Breast epithelium (tissue), 3 donors: ENCODE measurements around the gene WFDC5.
A peak's percentile ranks its signal among the peaks of the same experiment; 100 is the strongest.

ENCODE experiments used
- POLR2A ChIP-seq: fragments of 450-650 bp; IDR thresholded peaks from one replicate; pipeline ENCODE4 v1.6.1; 2016; ENCODE audit warnings: antibody characterized with exemption, mild to moderate bottlenecking, moderate library complexity
- POLR2AphosphoS5 ChIP-seq, 3 donors: sonication (generic); formaldehyde crosslinking; IDR thresholded peaks; one replicate each; pipeline ENCODE4 v1.6.1; 2017; ENCODE audit warnings: antibody characterized with exemption in 3 of 3
- TF ChIP-seq, protein P1 (sequence below), 3 donors: fragments of 450-650 bp; IDR thresholded peaks; one replicate each; pipeline ENCODE4 v1.5.1; 2016 to 2017; ENCODE audit warnings: antibody characterized with exemption in 3 of 3, mild to moderate bottlenecking in 3 of 3, moderate library complexity in 3 of 3

DNA sequence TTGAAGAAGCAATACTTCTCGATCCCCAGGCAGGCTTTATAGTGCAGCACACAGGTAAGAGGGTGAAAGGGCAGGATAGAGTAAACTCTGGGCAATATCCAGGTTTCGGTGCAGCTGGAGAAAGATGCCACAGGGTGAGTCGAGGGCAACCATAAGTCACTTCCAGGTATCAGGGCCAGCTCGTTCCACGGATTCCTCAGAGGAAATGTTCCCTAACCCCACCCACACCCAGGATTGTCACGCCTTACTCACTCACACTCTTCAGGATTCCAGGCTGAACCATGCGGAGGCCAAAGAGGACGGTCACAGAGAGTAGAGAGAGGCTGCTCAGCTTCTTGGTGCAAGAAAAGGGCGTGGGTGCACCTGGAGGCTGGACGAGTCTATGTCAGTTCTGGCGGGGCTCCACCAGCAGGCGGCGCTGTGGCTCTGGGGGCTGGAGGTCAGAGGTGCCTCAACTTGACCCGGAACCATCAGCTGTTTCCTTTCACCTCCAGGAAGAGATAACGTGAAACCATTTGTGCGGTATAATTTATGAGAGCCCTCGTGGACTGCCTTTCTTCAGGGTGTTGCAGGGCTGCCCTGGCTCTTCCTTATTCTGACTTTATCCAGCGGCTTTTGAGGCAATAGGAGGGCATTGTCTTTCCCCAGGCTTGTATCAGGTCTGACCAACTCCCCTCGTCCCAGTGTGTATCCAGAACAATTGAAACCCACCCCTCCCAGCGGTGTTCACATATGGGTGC, 23.8 kb upstream of the WFDC5 start:
- TF ChIP-seq, protein P1, sequence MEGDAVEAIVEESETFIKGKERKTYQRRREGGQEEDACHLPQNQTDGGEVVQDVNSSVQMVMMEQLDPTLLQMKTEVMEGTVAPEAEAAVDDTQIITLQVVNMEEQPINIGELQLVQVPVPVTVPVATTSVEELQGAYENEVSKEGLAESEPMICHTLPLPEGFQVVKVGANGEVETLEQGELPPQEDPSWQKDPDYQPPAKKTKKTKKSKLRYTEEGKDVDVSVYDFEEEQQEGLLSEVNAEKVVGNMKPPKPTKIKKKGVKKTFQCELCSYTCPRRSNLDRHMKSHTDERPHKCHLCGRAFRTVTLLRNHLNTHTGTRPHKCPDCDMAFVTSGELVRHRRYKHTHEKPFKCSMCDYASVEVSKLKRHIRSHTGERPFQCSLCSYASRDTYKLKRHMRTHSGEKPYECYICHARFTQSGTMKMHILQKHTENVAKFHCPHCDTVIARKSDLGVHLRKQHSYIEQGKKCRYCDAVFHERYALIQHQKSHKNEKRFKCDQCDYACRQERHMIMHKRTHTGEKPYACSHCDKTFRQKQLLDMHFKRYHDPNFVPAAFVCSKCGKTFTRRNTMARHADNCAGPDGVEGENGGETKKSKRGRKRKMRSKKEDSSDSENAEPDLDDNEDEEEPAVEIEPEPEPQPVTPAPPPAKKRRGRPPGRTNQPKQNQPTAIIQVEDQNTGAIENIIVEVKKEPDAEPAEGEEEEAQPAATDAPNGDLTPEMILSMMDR (IDR thresholded peaks at IDR 0.05): peak; percentile 17 to 67 (median 42)
- no peak for TF ChIP-seq POLR2A
- TF ChIP-seq POLR2AphosphoS5 (IDR thresholded peaks at IDR 0.05): no peak
